Urothelium cell line (cell line): ENCODE results near the gene S100A13.
A peak's percentile ranks its signal among the peaks of the same experiment; 100 is the strongest.
"Not testable (repeated sequence)": the region's sequence is repeated elsewhere in the genome, so short reads cannot be mapped to it uniquely, and the experiment has no call there.

Experiments used
- DNase-seq: peaks from one replicate; pipeline ENCODE4 v3.0.0; 2011; ENCODE audit warnings: low spot score, mixed read lengths
- FAIRE-seq: peaks from 2 replicates; lab custom pipeline; 2011; peaks lifted over from hg19 to GRCh38; lab: Jason Lieb, UNC

Gene S100A13

DNA sequence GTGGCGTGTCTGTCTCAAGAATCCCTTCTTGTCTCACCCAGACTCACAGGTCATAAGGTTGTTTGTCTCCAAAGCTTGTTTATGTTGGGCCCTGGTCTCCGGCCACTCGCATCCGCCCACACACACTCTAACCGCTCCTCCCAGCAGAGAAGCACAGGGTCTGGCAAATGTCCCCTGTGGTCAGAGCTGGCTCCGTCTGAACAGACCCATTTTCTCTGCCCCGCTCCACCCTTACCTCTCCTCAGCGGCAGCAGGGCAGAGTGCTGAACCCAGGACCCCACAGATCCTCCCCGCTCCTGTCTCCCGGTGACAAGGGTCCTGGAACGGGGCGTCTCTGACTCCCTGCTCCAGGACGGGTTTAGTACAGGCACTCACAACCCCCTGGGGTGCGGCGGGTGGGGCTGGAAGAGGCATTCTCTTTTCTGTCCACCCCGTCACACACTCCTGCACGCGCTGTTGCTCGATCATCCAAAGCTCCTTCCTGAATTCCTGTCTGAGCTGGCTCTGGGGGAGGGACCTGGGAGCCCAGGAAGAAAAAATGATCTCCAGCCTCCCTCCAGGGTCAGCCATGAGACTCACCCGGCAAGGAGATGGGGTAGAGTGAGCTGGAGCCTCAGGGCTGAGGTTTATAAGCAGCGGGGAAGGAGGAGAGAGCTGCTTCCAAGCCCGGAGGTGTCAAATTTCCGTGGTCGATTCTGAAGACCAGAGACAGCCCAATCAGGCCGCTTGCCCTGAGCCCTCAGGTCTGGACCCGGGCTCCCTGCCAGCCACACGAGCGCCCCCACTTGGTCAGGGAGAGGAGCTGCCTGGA, at the start of gene S100A13:
Gene S100A13, minus strand, starts transcription at position 602 of the 811 bp plus-strand sequence. CDS start 1,033 bp downstream, outside the sequence.
- FAIRE-seq (no peak), DNase-seq (peak; percentile 91)

DNA sequence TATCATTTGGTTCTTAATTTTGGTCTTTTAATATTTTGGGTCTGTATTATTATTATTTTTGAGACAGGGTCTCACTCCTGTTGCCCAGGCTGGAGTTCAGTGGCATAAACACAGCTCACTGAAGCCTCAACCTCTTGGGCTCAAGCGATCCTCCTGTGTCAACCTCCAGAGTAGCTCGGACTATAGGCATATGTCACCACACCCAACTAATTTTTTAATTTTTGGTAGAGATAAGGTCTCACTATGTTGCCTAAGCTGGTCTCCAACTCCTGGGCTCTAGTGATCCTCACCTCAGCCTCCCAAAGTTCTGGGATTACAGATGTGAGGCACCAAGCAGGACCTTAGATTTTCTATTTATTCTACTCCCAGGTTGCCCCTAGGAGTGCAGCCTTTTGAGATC, 46.2 kb upstream of the S100A13 start:
- DNase-seq (no peak), FAIRE-seq (no peak)

DNA sequence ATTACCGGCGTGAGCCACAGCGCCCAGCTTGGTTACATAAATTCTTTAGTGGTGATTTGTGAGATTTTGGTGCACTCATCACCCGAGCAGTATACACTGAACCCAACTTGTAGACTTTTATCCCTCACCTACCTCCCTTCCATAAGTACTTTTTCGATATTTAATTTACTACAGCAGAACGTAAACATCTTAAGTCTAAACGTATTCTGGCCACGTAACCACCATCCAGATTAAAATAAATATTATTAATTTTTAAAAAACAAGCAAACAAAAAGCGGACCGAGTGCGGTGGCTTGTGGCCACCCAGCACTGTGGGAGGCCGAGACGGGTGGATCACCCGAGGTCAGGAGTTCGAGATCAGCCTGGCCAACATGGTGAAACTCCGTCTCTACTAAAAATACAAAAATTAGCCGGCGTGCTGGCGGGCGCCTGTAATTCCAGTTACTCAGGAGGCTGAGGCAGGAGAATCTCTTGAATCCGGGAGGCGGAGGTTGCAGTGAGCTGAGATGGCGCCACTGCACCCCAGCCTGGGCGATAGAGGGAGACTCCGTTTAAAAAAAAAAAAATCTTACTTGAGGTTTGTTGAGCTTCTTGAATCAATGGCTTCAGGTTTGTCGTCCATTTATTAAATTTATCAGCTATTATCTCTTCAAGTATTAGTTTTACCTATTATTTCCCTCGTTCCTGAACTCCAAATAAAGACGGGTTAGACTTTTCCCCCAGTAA, 44.5 kb upstream of the S100A13 start:
- FAIRE-seq, DNase-seq: not testable (repeated sequence)

DNA sequence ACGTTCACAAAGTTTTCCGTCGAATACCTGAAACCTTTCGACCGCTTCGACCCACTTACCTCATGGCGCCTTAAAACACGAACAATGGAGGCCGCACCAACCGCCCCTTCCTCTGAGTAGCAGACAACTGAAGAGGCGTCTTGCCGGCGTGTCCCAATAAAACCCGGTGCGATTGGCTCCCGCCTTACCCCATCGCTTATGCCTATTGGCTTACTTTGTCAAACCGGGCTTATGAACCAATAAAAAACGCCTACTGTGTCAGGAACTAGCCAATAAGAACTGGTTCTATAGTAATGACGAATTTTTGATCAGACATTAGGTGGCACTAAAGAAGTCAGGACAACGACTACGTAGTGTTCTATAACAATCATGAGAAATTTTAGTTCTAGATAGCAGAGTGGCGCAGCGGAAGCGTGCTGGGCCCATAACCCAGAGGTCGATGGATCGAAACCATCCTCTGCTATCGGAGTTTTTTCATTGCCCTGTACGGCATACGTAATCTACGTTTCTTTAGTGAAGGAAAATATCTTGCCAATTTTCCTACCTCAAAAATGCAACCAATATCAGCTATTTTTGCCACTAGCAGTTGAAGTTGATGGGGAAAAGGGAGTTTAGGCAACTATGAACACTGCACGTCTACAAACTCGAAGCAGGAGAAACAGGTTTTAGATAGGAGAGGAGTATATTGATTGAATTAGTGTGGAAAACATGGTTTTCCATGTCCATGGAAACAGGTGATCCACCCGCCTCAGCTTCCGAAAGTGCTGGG, 43.7 kb upstream of the S100A13 start, which contains the start of gene ILF2:
Gene ILF2, minus strand, starts transcription at position 135 of the 769 bp plus-strand sequence. Its CDS starts 71 bp downstream, at position 64.
- peak; percentile 97 for DNase-seq
- FAIRE-seq = no peak

DNA sequence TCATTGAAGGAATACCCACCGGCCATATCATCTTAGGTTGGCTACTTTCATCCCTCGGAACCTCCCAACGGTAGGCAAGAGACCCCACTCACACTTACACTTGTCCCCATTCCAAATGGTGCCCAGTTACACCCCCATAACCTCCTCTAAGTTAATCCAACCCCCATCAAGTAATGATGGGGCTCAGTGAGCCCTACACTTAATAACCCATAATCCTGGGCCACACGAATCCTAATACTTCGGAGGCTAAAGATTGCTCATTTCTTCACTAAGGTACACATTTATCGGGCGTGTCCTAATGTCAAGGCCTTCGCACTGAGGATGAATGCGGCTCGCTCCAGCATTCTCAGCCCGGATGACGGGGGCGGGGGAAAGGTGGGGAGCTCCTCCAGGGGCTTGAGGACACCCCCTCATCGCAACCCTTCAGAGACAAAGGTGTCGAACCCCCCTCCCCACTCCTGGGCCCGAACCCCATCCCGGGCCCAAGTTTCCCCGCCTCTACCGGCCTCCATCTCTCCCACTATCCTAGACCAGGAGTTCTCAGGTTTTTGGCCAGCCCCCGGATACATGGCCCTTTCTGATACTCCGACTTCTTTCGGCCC, 43.1 kb upstream of the S100A13 start:
- DNase-seq (no peak), FAIRE-seq (no peak)

DNA sequence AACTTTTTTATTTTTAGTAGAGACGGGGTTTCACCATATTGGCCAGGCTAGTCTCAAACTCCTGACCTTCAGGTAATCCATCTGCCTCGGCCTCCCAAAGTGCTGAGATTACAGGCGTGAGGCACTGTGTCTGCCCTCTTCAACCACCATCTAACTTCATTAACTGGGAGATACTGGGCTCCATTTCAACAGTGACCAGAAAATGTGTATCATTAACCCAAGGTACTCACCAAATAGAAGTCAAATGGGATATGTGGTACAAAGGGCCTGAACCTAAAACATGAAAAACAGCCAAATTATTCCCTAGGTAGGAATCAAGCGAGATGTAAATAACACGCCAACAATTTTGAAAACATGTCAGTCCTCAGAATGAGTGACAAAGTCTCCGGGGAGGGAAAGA, 42.3 kb upstream of the S100A13 start:
- FAIRE-seq (no peak), DNase-seq (no peak)

DNA sequence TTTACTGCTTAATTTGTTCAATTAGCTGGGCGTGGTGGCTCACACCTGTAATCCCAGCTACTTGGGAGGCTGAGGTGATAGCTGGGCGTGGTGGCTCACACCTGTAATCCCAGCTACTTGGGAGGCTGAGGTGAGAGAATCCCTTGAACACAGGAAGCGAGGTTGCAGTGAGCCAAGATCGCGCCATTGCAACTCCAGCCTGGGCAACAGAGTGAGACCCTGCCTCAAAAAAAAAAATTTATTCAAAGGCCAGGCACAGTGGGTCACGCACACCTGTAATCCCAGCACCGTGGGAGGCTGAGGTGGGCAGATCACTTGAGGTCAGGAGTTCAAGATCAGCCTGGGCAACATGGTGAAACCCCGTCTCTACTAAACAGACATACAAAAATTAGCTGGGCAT, 41.4 kb upstream of the S100A13 start:
- not testable (repeated sequence) for DNase-seq, FAIRE-seq

DNA sequence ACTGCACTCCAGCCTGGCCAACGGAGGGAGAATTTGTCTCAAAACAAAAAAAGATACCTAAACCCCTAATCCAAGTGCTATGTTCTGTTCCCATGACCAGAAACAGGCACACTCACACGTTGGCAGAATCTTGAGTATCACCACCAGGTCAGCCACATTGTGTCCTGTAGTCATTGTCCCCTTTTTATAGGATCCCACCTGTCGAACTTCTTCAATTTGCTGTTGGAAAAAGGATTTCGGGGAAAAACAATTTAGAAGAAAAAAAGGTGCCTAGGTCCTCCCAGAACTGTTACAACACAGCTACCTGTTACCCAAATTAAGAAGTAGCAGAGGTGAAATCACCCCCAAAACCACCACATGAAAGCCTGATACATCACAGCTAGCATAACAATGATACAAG, 40.1 kb upstream of the S100A13 start:
- FAIRE-seq = no peak
- no peak for DNase-seq

DNA sequence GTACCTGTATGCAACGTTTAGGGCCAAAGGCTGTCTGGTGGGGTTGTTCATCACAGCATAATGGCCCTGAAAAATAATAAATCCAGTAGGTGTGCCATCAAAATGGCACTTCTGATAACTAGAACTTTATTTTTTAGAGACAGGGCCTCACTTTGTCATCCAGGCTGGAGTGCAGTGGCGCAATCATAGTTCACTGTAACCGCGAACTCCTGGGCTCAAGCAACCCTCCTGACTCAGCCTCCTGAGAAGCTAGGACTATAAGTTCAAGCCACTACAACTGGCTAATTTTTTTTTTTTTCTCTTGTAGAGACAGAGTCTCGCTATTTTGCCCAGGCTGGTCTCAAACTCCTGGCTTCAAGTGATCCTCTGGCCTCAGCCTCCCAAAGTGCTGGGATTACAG, 35.9 kb upstream of the S100A13 start:
- DNase-seq (no peak), FAIRE-seq (no peak)

DNA sequence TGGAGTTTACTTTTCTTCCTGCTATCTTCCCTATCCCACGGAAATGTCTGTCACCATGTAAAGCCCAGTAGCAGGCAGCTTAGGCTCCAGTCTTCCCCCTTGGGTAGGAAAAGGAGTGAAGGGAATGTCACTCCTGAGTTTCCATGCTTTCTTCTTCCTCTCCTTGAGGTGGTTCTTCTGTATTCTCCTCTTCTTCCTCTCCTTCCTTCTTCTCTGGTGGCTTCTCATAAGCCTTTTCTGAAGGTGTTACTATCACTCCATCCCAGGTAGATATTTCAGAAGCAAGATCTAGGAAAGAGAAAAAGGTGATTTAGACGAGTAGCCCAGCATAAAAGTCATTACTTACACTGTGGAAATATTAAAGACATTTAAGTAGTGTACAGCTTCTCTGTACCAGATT, 35.0 kb upstream of the S100A13 start:
- no peak for FAIRE-seq
- no peak for DNase-seq

DNA sequence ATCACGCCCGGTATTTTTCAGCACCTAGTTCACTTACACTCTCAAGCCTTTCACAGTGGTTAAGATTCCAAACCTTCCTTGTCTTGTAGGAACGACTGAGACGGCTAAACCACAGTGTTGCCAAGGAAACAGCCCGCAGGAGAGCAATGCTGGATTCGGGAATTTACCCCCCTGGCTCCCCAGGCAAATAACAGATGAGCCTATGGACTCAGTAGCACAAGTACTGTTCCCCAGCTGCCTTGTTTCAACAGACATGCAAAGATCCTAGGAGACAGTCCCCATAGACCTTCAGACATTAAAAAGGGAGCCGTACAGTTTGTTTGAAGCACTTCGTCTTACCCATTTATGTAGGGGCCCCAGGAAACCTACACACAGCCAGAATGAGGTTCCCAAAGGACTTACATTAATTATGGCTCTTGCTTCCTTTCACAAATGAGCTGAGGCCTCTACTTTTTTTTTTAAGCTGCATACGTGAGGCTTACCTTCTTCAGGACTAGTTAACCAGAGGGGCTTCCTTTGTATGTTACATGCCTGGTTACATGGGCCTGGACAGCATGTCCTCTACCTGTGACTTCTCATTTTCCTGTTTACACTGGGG, 33.9 kb upstream of the S100A13 start:
- DNase-seq (no peak), FAIRE-seq (no peak)

DNA sequence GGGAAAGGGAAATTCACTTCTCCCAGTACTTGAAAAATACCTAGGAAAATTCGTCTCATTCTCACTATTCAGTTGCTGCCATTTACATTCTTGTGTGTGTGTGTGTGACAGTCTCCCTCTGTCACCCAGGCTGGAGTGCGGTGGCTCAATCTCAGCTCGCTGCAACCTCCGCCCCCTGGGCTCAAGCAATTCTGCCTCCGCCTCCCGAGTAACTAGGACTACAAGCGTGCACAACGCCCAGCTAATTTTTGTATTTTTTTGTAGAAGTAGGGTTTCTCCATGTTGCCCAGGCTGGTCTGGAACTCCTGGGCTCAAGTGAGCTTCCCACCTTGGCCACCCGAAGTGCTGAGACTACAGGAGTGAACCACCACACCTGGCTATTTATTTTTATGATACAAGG, 32.4 kb upstream of the S100A13 start:
- no peak for FAIRE-seq
- DNase-seq = no peak

DNA sequence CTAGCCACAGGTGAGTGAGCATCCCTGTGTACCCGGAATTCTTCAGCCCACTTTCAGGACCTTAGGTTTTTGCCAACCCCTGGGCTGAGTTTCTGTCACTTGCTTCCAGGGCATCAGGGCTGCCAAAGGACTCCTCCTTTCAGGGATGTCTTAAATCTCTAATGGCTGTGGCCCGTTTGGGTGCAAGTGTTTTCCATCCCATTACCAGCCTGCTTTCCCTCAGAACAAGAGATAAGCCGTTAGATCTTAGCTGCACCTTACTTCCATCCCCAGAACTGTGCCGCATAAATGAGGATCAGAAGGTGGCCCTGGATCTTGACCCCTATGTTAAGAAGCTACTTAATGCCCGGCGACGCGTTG, 31.9 kb upstream of the S100A13 start:
- FAIRE-seq (no peak), DNase-seq (no peak)

DNA sequence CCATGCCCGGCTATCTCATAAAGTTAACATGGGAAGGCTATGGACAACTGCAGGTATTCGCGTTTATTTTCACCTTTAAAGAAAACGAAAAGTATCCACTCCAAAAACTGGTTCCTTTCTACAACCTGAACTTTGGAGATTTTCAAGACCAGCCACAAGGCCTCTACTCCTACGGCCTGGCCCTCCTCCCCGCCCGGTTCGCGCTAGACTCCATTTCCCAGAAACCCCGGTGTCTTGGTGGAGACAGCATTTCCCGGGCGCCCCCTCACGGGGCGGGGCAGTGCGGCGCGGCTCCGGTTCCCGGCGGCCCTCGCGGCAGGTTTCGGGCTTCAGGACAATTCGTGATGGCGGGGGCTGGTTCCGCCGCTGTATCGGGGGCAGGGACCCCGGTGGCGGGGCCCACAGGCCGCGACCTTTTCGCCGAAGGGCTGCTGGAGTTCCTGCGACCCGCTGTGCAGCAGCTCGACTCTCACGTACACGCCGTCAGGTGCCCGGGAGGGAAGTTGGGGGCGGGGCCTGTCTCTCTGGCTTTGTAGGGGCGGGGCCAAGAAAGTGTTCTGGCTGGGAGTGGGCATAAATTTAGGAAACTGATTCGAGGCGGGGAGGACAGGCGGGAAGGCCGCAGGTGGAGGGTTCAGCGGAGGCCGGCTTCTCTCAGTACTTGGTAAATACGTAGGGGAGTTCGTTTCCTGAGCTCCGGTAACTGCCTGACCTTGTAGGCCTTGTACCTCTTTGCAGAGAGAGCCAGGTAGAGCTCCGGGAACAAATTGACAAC, 31.3 kb upstream of the S100A13 start, which contains the start of gene SNAPIN:
Gene SNAPIN, plus strand, starts transcription at position 304 of the 775 bp plus-strand sequence. Its CDS starts 41 bp downstream, at position 345.
- peak; percentile 94 for DNase-seq
- FAIRE-seq = no peak

DNA sequence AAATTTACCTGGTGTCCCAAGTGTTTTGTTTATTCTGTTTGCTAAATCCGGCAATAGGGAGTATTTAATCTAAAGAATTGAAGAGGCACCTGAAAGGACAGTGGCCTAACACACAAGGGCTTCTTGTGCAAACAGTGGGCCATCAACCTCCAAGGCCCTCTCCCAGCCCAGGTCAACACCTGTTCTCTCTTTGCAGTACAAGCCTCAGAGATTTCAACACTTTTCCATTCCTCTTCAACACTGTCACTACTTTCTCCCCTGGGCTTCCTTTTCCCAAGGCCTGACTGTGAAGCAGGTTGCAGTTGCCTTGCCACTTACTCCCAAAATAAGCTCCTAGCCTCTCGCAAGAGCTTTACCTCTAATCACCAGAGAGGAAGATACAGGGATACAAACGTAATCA, 28.0 kb upstream of the S100A13 start:
- FAIRE-seq (no peak), DNase-seq (no peak)

DNA sequence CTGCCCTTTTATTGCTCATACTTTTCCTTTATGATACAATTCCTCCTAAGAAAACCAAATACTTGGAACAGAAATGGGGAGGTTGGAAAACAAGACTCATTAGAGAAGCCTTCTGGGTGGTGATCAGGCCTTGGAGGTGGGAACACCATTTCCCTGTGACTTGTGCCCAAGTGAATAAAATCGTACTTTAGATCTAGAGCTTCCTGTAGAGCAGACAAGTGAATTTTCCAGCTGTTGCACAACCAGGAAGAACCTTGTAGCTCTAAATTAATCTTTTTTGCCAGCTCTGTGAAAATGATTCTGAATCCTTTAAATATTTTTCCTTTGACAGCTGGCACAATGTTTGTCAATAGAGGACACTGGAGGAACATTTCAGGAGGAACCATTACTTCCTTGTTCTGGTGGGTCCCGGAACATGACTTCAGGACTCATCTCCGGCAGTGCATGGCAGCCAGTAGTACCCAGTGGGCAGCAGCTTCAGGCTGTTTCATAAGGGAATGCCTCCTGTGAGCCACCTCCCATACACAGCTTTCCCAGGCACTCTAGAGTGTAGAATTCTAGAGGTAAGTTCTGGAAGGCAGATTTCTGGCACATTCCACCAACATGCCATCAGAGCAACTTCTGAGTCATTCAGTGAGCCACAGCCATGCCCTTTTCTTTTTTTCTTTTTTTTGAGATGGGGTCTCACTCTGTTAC, 25.6 kb upstream of the S100A13 start:
- DNase-seq (no peak), FAIRE-seq (no peak)

DNA sequence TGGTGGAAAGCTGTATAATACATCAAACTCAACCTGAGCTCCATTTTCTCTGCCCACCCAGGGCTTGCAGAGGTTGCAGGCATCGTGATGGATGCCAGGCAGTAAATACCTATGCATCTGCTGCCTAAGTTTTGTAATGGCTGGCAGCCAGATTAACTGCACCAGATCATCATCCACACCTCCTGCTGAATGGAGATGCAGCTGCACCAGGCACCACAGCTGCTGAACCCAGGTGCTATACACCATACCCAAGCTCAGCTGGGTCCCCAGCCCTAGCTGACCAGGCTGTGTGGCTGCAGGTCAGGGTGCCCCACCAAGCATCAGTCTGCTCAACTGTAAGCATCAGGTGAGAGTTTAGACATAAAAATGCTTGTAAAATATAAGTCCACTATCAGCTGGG, 24.5 kb upstream of the S100A13 start:
- FAIRE-seq (no peak), DNase-seq (no peak)

DNA sequence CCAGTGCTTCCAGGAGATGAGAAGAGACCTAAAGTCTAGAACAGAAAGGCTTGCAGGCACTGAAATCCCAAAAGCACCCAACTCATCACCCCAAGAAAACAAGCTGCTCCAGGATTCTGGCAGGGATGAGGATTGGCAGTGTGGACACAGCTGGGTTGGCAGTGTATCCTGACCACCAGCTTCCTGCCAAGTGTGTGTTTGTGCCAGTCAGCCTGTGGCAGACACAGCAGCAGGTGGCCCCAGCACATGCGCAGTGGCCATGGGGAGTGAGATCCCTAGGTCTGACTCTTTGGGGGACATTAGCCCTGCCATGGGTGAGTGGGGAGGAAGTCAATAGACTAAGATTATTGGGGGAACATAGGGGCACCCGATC, 22.5 kb upstream of the S100A13 start:
- no peak for FAIRE-seq
- DNase-seq = no peak
